HepG2 (cell line): Measurements from ENCODE around the gene STAT6. TPM values are rescaled to one million over a fixed set of nuclear protein-coding genes. Genes with fewer than 3 reads are reported as not detected.

ENCODE experiments used
- ASH2L ChIP-seq: fragments of 300-600, 200-600 bp; sonication (generic); IDR thresholded peaks from 2 replicates; pipeline ENCODE4 v1.7.0; 2017; ENCODE audit warnings: low read depth, mild to moderate bottlenecking, moderate library complexity, mixed read lengths, low read length; ENCODE audit not compliant: insufficient read length
- ATF7 ChIP-seq, 2 experiments: fragments of 450-650 bp in 1 of 2; sonication (generic) in 1 of 2; formaldehyde crosslinking in 1 of 2; IDR thresholded peaks; 2 replicates each; pipeline versions ENCODE4 v1.4.0 to v1.6.1; 2016 to 2020; ENCODE audit warnings: antibody characterized with exemption in 1 of 2, mild to moderate bottlenecking in 1 of 2, missing genetic modification reagents in 1 of 2
- CREB1 ChIP-seq, 2 experiments: fragments of 450-650 bp in 1 of 2; IDR thresholded peaks; 2 replicates each; pipeline ENCODE4 v1.6.1; 2016 to 2017; ENCODE audit warnings: control low read depth in 1 of 2, mild to moderate bottlenecking in 1 of 2, missing compliant biosample characterization in 1 of 2, missing genetic modification characterization in 1 of 2
- GATAD2A ChIP-seq: IDR thresholded peaks from 2 replicates; pipeline ENCODE4 v1.6.1; 2016
- GMEB2 ChIP-seq: IDR thresholded peaks from 2 replicates; pipeline ENCODE4 v1.6.1; 2016; ENCODE audit warnings: missing biosample characterization, missing genetic modification reagents, low read depth
- MBNL3 ChIP-seq: fragments of 250-450 bp; sonication (Bioruptor Pico); conservative IDR thresholded peaks from 2 replicates; pipeline ENCODE4 v1.8.0; 2022; ENCODE audit warnings: mild to moderate bottlenecking, inconsistent platforms
- NFATC3 ChIP-seq: sonication (generic); formaldehyde crosslinking; IDR thresholded peaks from 2 replicates; pipeline ENCODE4 v1.5.1; 2020; ENCODE audit warnings: mild to moderate bottlenecking, missing genetic modification reagents
- NFKB2 ChIP-seq: sonication (generic); formaldehyde crosslinking; IDR thresholded peaks from 2 replicates; pipeline ENCODE4 v1.4.0; 2020; ENCODE audit warnings: missing genetic modification reagents, borderline replicate concordance
- NRL ChIP-seq: sonication (generic); formaldehyde crosslinking; IDR thresholded peaks from 2 replicates; pipeline ENCODE4 v1.5.0; 2020; ENCODE audit warnings: missing genetic modification reagents, mild to moderate bottlenecking, moderate library complexity, borderline replicate concordance
- PAF1 ChIP-seq: IDR thresholded peaks from 2 replicates; pipeline ENCODE4 v1.6.1; 2016; ENCODE audit warnings: missing genetic modification reagents, missing compliant biosample characterization
- RXRA ChIP-seq: sonication (generic); formaldehyde crosslinking; IDR thresholded peaks from 2 replicates; pipeline ENCODE4 v1.5.1; 2020; ENCODE audit warnings: missing genetic modification reagents
- SIX4 ChIP-seq: sonication (generic); formaldehyde crosslinking; IDR thresholded peaks from 2 replicates; pipeline ENCODE4 v1.4.0; 2020; ENCODE audit warnings: missing genetic modification reagents
- SMAD9 ChIP-seq: sonication (generic); formaldehyde crosslinking; IDR thresholded peaks from 2 replicates; pipeline ENCODE4 v1.5.1; 2020; ENCODE audit warnings: mild to moderate bottlenecking, missing genetic modification reagents
- SMARCE1 ChIP-seq: fragments of 450-650 bp; IDR thresholded peaks from 2 replicates; pipeline ENCODE4 v1.6.1; 2017; ENCODE audit warnings: borderline replicate concordance
- SNAI1 ChIP-seq: sonication (generic); formaldehyde crosslinking; IDR thresholded peaks from 2 replicates; pipeline ENCODE4 v1.5.0; 2020; ENCODE audit warnings: mild to moderate bottlenecking, missing genetic modification reagents, borderline replicate concordance
- SNRNP70 ChIP-seq: fragments of 200-400 bp; formaldehyde crosslinking; IDR thresholded peaks from 2 replicates; pipeline ENCODE4 v1.6.1; 2017; ENCODE audit warnings: mild to moderate bottlenecking, low read depth, low read length, moderate library complexity
- TOE1 ChIP-seq: sonication (generic); formaldehyde crosslinking; IDR thresholded peaks from 2 replicates; pipeline ENCODE4 v1.4.0; 2020; ENCODE audit warnings: mild to moderate bottlenecking, missing genetic modification reagents
- ZBTB7B ChIP-seq: sonication (generic); formaldehyde crosslinking; IDR thresholded peaks from 2 replicates; pipeline ENCODE4 v1.4.0; 2020; ENCODE audit warnings: missing genetic modification reagents
- ZNF275 ChIP-seq: sonication (generic); formaldehyde crosslinking; IDR thresholded peaks from 2 replicates; pipeline ENCODE4 v1.8.0; 2022; ENCODE audit warnings: missing genetic modification reagents, mild to moderate bottlenecking, inconsistent platforms, borderline replicate concordance
- ZNF570 ChIP-seq: sonication (generic); formaldehyde crosslinking; IDR thresholded peaks from 2 replicates; pipeline ENCODE4 v1.4.0; 2020; ENCODE audit warnings: mild to moderate bottlenecking, missing genetic modification reagents, borderline replicate concordance
- ZNF691 ChIP-seq: sonication (generic); formaldehyde crosslinking; IDR thresholded peaks from 2 replicates; pipeline ENCODE4 v1.4.0; 2020; ENCODE audit warnings: missing genetic modification reagents, low read depth, mild to moderate bottlenecking, borderline replicate concordance
- ZNF740 ChIP-seq: sonication (generic); formaldehyde crosslinking; IDR thresholded peaks from 2 replicates; pipeline ENCODE4 v1.4.0; 2020; ENCODE audit warnings: missing genetic modification reagents
- ZNF749 ChIP-seq: sonication (generic); formaldehyde crosslinking; IDR thresholded peaks from 2 replicates; pipeline ENCODE4 v1.8.0; 2022; ENCODE audit warnings: mild to moderate bottlenecking, missing genetic modification reagents, moderate library complexity, borderline replicate concordance
- ZNF781 ChIP-seq: sonication (generic); formaldehyde crosslinking; IDR thresholded peaks from 2 replicates; pipeline ENCODE4 v1.5.1; 2020; ENCODE audit warnings: borderline replicate concordance, mild to moderate bottlenecking, missing genetic modification reagents; ENCODE audit errors: not compliant biosample characterization
- ZNF83 ChIP-seq: sonication (generic); formaldehyde crosslinking; IDR thresholded peaks from 2 replicates; pipeline ENCODE4 v1.4.0; 2020; ENCODE audit warnings: missing genetic modification reagents, mild to moderate bottlenecking, borderline replicate concordance
- ZNF850 ChIP-seq: sonication (generic); formaldehyde crosslinking; conservative IDR thresholded peaks from 2 replicates; pipeline ENCODE4 v1.9.0; 2021; ENCODE audit warnings: mild to moderate bottlenecking, missing genetic modification reagents
- polyA plus RNA-seq, 8 experiments: library from polyadenylated mRNA; depleted of rRNA in 3 of 8; stranded (reverse) in 7 of 8; unstranded in 1 of 8; fragments of >200 nt; fragmentation: Illumina TruSeq in 4 of 8; extraction: Trizol in 4 of 8; gene quantifications; 2 replicates each; pipeline versions ENCODE4 v1.2.1 to v1.2.3, GENCODE V29; 2011 to 2016; ENCODE audit warnings: low read depth in 4 of 8, missing spikeins in 1 of 8, mixed read lengths in 1 of 8; ENCODE audit not compliant: insufficient read depth in 1 of 8
- total RNA-seq, 5 experiments: library from RNA; depleted of rRNA; stranded (reverse); fragments of >200 nt; fragmentation: Illumina TruSeq; extraction: Trizol; gene quantifications; 2 replicates each; pipeline ENCODE4 v1.2.3, GENCODE V29; 2016; ENCODE audit warnings: low read depth in 1 of 5

Gene STAT6
- total and polyA plus RNA-seq, 2 of the 13 experiments (the other 11 are each of a cell fraction or from before 2014, with no cell fraction given) = 28.0 to 62.2 TPM

- no peak for TF ChIP-seq ZNF740 (CRISPR knock-in tag)
- TF ChIP-seq SIX4 = no peak
- TF ChIP-seq PAF1 (CRISPR knock-in tag) = no peak
- peak; percentile 65 for TF ChIP-seq ASH2L
- TF ChIP-seq SNRNP70 = no peak
- no peak for TF ChIP-seq SMARCE1
- TF ChIP-seq ZNF749 (CRISPR knock-in tag) = no peak
- TF ChIP-seq SNAI1 (CRISPR knock-in tag) = no peak
- peak; percentile 79 for TF ChIP-seq CREB1 (IDR thresholded peaks at IDR 0.05)
- peak; percentile 91 for TF ChIP-seq CREB1 (CRISPR knock-in tag; IDR thresholded peaks at IDR 0.05)
- TF ChIP-seq ZNF691 (CRISPR knock-in tag) = peak; percentile 50; the same call in 1 of the 2 replicates
- no peak for TF ChIP-seq ATF7 (IDR thresholded peaks at IDR 0.05)
- TF ChIP-seq ATF7 (CRISPR knock-in tag; IDR thresholded peaks at IDR 0.05) = no peak
- TF ChIP-seq SMAD9 (CRISPR knock-in tag) = no peak
- no peak for TF ChIP-seq GMEB2
- no peak for TF ChIP-seq ZBTB7B (CRISPR knock-in tag)
- TF ChIP-seq ZNF83 (CRISPR knock-in tag) = no peak
- peak; percentile 71 for TF ChIP-seq ZNF781 (CRISPR knock-in tag)
- no peak for TF ChIP-seq ZNF570 (CRISPR knock-in tag)
- TF ChIP-seq MBNL3 (CRISPR knock-in tag) = no peak
- no peak for TF ChIP-seq ZNF850 (CRISPR knock-in tag)
- peak; percentile 56; the same call in 1 of the 2 replicates for TF ChIP-seq NFKB2 (CRISPR knock-in tag)
- no peak for TF ChIP-seq ZNF275 (CRISPR knock-in tag)
- peak; percentile 40; the same call in 1 of the 2 replicates for TF ChIP-seq NRL
- no peak for TF ChIP-seq NFATC3 (CRISPR knock-in tag)
- TF ChIP-seq TOE1 (CRISPR knock-in tag) = no peak
- peak; percentile 46; the same call in 1 of the 2 replicates for TF ChIP-seq RXRA (CRISPR knock-in tag)
- no peak for TF ChIP-seq GATAD2A
These were observed 32.4 kb downstream of the STAT6 start, which contains the start of gene NEMP1 (continued) for GRCh38 chr12:57078519-57079404.
